Activated CD8-positive, alpha-beta T cell treated with anti-CD3 and anti-CD28 coated beads for 36 hours (primary cell): ENCODE data around the gene MED29. TPM values are rescaled to one million over a fixed set of nuclear protein-coding genes. Genes with fewer than 3 reads are reported as not detected.

ENCODE experiments used
- ATAC-seq: fragments of 200-7000 bp; cut with Tn5 transposase; one replicate; pipeline ENCODE4 v1.10.0; 2021; ENCODE audit warnings: mild to moderate bottlenecking, moderate library complexity
- CTCF ChIA-PET: fragments of 350-600 bp; sonication (Branson Sonifier 250); formaldehyde crosslinking; loops from one replicate; lab custom pipeline; 2021; ENCODE audit warnings: antibody characterized with exemption; lab: Charles Lee
- POLR2A ChIA-PET: fragments of 350-600 bp; sonication (Branson Sonifier 250); formaldehyde crosslinking; loops from one replicate; lab custom pipeline; 2021; ENCODE audit warnings: antibody characterized with exemption; lab: Charles Lee
- DNase-seq: peaks from one replicate; pipeline ENCODE4 v3.0.0-alpha.2; 2020
- H3K27ac Mint-ChIP-seq: one replicate; pipeline ENCODE4 v1.8.0; 2021; ENCODE audit warnings: mild to moderate bottlenecking, mixed read lengths
- H3K27me3 Mint-ChIP-seq: one replicate; pipeline ENCODE4 v1.8.0; 2021; ENCODE audit warnings: mixed read lengths
- H3K36me3 Mint-ChIP-seq: one replicate; pipeline ENCODE4 v1.8.0; 2021; ENCODE audit warnings: low read depth, mixed read lengths
- H3K4me1 Mint-ChIP-seq: one replicate; pipeline ENCODE4 v1.8.0; 2021; ENCODE audit warnings: low read depth, mixed read lengths
- H3K4me3 Mint-ChIP-seq: one replicate; pipeline ENCODE4 v1.8.0; 2021; ENCODE audit warnings: mild to moderate bottlenecking, moderate library complexity, mixed read lengths
- H3K9me3 Mint-ChIP-seq: one replicate; pipeline ENCODE4 v1.8.0; 2021; ENCODE audit warnings: mixed read lengths
- CTCF ChIP-seq: fragments of 200-600 bp; IDR thresholded peaks from one replicate; pipeline ENCODE4 v1.8.0; 2022; ENCODE audit warnings: antibody characterized with exemption, mild to moderate bottlenecking
- intact Hi-C: fragments of 100-400 bp; cut with micrococcal nuclease; formaldehyde crosslinking; loops from one replicate; pipeline ENCODE4 v1.10.0; 2022
- total RNA-seq, 2 experiments: library from RNA; stranded (reverse); gene quantifications; one replicate each; pipeline ENCODE4 v1.2.3, GENCODE V29; 2021

Gene MED29
- total RNA-seq, 2 experiments from 2014 or later, result 19.5 to 19.8 TPM

GRCh38 chr19:39347332-39348164 is 43.6 kb upstream of the MED29 start:
- intact Hi-C loops, result no loop called here
- Mint-ChIP-seq H3K4me3 (no peak overlapping the region), H3K27me3 (no peaks in the 10 kb centered on the region), H3K9me3 (no peaks in the 10 kb centered on the region), H3K36me3 (peaks cover 24% of the 10 kb centered on the region), H3K27ac (peak overlapping the region; percentile 59), H3K4me1 (peaks cover 76% of the 10 kb centered on the region)
- ChIA-PET CTCF (interaction anchor here (0.7 to 1.2 kb wide), 2 partner anchors 88 to 236 kb away, joined by 3 read pairs; partner anchors contain the start of gene RPS16), POLR2A (interaction anchor here (1.9 kb wide), 1 partner anchor 54 kb away, joined by 6 read pairs; no protein-coding TSS in a partner anchor)
- DNase-seq (no peak), ATAC-seq (peak; percentile 34)
- TF ChIP-seq CTCF, result no peak

- TF ChIP-seq CTCF, result no peak
- Mint-ChIP-seq H3K4me3 (no peak overlapping the region), H3K4me1 (peaks cover 61% of the 10 kb centered on the region), H3K27ac (no peak overlapping the region), H3K36me3 (peaks cover 26% of the 10 kb centered on the region), H3K27me3 (no peaks in the 10 kb centered on the region), H3K9me3 (no peaks in the 10 kb centered on the region)
- DNase-seq, result no peak
- ChIA-PET CTCF (interaction anchor here (1.4 to 3.1 kb wide), 5 partner anchors 8 to 184 kb away, joined by 4 to 15 read pairs (median 5); partner anchors contain the start of genes MED29, PAF1, PLEKHG2 and SAMD4B), POLR2A (interaction anchor here (1.5 kb wide), 2 partner anchors 41 to 86 kb away, joined by 3 to 5 read pairs; partner anchors contain the start of genes MED29, PAF1 and RPS16)
- intact Hi-C loops, result no loop called here
- ATAC-seq, result no peak
These were observed 41.9 kb upstream of the MED29 start for GRCh38 chr19:39349326-39349725.

DNA sequence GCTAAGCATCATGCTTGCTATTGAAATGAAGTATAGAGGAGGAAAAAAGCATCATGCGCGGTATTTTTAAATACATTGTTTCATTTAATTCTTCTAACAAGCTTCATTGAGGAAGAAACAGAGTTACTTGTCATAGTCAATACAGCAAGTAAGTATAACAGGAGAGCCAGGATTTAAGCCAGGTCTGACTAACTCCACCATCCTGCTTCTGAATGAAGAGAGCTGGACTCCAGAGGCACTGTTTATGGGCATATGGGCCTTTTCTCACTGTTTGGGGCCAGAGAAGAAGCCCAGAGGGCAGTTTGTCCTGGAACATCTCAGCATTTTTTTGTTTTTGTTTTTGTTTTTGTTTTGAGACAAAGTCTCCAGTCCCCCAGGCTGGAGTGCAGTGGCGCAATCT is 41.0 kb upstream of the MED29 start:
- Mint-ChIP-seq H3K27ac (no peak overlapping the region), H3K4me3 (no peak overlapping the region), H3K9me3 (no peaks in the 10 kb centered on the region), H3K4me1 (peaks cover 53% of the 10 kb centered on the region), H3K36me3 (peaks cover 28% of the 10 kb centered on the region), H3K27me3 (no peaks in the 10 kb centered on the region)
- no peak for TF ChIP-seq CTCF
- intact Hi-C loops, result loop anchor here (2.0 kb wide), 1 partner anchor 41 kb away; the partner anchor contains the start of genes MED29 and PAF1
- no peak for DNase-seq
- CTCF ChIA-PET, result interaction anchor here (0.9 to 3.1 kb wide), 6 partner anchors 8 to 183 kb away, joined by 4 to 15 read pairs (median 4); partner anchors contain the start of genes MED29, PAF1, PLEKHG2 and SAMD4B
- POLR2A ChIA-PET, result interaction anchor here (0.6 to 1.6 kb wide), 3 partner anchors 8 to 56 kb away, joined by 3 to 5 read pairs (median 3); partner anchors contain the start of genes MED29, PAF1, SAMD4B and ZFP36
- no peak for ATAC-seq

DNA sequence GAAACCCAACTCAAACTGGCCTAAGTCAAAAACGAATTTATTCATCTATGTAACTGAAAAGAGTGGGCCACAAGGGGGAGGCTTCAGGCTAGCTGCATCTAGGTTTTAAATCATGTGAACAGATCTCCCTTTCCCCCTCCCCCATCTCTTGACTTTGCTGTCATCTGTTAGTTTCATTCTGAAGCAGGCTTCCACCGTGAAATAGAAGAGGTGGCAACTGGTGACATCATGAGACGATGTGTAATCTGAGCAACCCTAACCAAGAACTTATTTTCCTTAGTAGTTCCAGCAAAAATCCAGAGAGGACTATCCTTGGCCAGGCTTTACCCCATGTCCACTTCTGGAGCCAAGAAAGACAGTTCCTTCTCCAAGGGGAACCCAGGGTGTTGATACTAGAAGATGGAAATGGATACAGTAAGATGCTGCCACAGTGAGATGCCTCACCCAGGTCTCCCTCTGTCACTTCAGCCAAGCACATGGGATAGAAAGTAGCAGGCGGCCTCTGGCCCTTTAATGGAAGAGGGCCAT is 39.6 kb upstream of the MED29 start:
- peak overlapping the region; percentile 87 for H3K27ac Mint-ChIP-seq
- POLR2A ChIA-PET, result interaction anchor here (1.1 to 1.6 kb wide), 2 partner anchors 9 to 16 kb away, joined by 3 to 5 read pairs; partner anchors contain the start of genes GMFG and SAMD4B
- peaks cover 43% of the 10 kb centered on the region for H3K4me1 Mint-ChIP-seq
- peaks cover 38% of the 10 kb centered on the region for H3K36me3 Mint-ChIP-seq
- no peaks in the 10 kb centered on the region for H3K9me3 Mint-ChIP-seq
- ATAC-seq (peak; percentile 96), DNase-seq (peak; percentile 81)
- no peak overlapping the region for H3K4me3 Mint-ChIP-seq
- intact Hi-C loops, result loop anchor here (2.0 kb wide), 1 partner anchor 39 kb away; the partner anchor contains the start of genes MED29 and PAF1
- TF ChIP-seq CTCF, result peak; percentile 2
- CTCF ChIA-PET, result interaction anchor here (2.7 to 3.1 kb wide), 2 partner anchors 10 to 60 kb away, joined by 13 to 15 read pairs; partner anchors contain the start of genes PLEKHG2 and SAMD4B
- H3K27me3 Mint-ChIP-seq, result no peaks in the 10 kb centered on the region
